DMS153 (cell line): ENCODE measurements around the gene CAPN9.

Experiments
- DNase-seq: peaks from one replicate; lab custom pipeline; 2025; lab: John Stamatoyannopoulos, UW

CAPN9 gene

GRCh38 chr1:230768903-230769570 is 21.8 kb downstream of the CAPN9 start:
- no peak for DNase-seq

- no peak for DNase-seq
These were observed 23.1 kb downstream of the CAPN9 start for GRCh38 chr1:230770317-230770716.

GRCh38 chr1:230771773-230772354 is 24.7 kb downstream of the CAPN9 start:
- DNase-seq: no peak

- no peak for DNase-seq
These were observed 25.5 kb downstream of the CAPN9 start for GRCh38 chr1:230772457-230773395.

- no peak for DNase-seq
These were observed 26.3 kb downstream of the CAPN9 start for GRCh38 chr1:230773396-230774033.

- no peak for DNase-seq
These were observed 31.9 kb downstream of the CAPN9 start for GRCh38 chr1:230778916-230779590.

GRCh38 chr1:230781131-230781530 is 33.9 kb downstream of the CAPN9 start:
- no peak for DNase-seq

GRCh38 chr1:230781594-230781993 is 34.4 kb downstream of the CAPN9 start:
- no peak for DNase-seq

- no peak for DNase-seq
These were observed 37.0 kb downstream of the CAPN9 start for GRCh38 chr1:230784163-230784562.

GRCh38 chr1:230785636-230786384 is 38.6 kb downstream of the CAPN9 start:
- no peak for DNase-seq

GRCh38 chr1:230786385-230786753 is 39.2 kb downstream of the CAPN9 start:
- DNase-seq: no peak

GRCh38 chr1:230787471-230787870 is 40.3 kb downstream of the CAPN9 start:
- DNase-seq: no peak

GRCh38 chr1:230788561-230789275 is 41.5 kb downstream of the CAPN9 start:
- no peak for DNase-seq

- no peak for DNase-seq
These were observed 42.8 kb downstream of the CAPN9 start for GRCh38 chr1:230790026-230790425.

- DNase-seq: no peak
These were observed 44.9 kb downstream of the CAPN9 start for GRCh38 chr1:230791986-230792564.

GRCh38 chr1:230792691-230793462 is 45.7 kb downstream of the CAPN9 start:
- no peak for DNase-seq

GRCh38 chr1:230793463-230793745 is 46.2 kb downstream of the CAPN9 start:
- no peak for DNase-seq

- DNase-seq: no peak
These were observed 47.2 kb downstream of the CAPN9 start for GRCh38 chr1:230794431-230794830.

- no peak for DNase-seq
These were observed 47.9 kb downstream of the CAPN9 start for GRCh38 chr1:230794871-230795605.
